ENCODE results near the gene PLPPR2.
"Not testable (repeated sequence)": the region's sequence is repeated elsewhere in the genome, so short reads cannot be mapped to it uniquely, and the experiment has no call there.

Gene PLPPR2

GRCh38 chr19:11331502-11331901 lies 23.7 kb upstream of the PLPPR2 start:
- TF ChIP-seq CTCF (IDR thresholded peaks at IDR 0.05; ENCODE audit: low read depth, low read length) = no peak
- TF ChIP-seq MYC (IDR thresholded peaks at IDR 0.05; ENCODE audit: low read depth, low read length) = no peak
- no peak for TF ChIP-seq MAX (IDR thresholded peaks at IDR 0.05; ENCODE audit: low read depth, low read length)
- no peak for TF ChIP-seq POLR2A (IDR thresholded peaks at IDR 0.05; ENCODE audit: extremely low read depth, insufficient read length)
- H3K4me3 ChIP-seq (ENCODE audit: low read depth, low read length) = no peak overlapping the region
- DNase-seq (ENCODE audit: low read depth) = no peak

GRCh38 chr19:11332822-11333221 lies 22.4 kb upstream of the PLPPR2 start:
- no peak for DNase-seq (ENCODE audit: low read depth)
- no peak overlapping the region for H3K4me3 ChIP-seq (ENCODE audit: low read depth, low read length)
- TF ChIP-seq POLR2A (IDR thresholded peaks at IDR 0.05; ENCODE audit: extremely low read depth, insufficient read length) (no peak), MAX (IDR thresholded peaks at IDR 0.05; ENCODE audit: low read depth, low read length) (no peak), CTCF (IDR thresholded peaks at IDR 0.05; ENCODE audit: low read depth, low read length) (no peak), MYC (IDR thresholded peaks at IDR 0.05; ENCODE audit: low read depth, low read length) (no peak)

DNA sequence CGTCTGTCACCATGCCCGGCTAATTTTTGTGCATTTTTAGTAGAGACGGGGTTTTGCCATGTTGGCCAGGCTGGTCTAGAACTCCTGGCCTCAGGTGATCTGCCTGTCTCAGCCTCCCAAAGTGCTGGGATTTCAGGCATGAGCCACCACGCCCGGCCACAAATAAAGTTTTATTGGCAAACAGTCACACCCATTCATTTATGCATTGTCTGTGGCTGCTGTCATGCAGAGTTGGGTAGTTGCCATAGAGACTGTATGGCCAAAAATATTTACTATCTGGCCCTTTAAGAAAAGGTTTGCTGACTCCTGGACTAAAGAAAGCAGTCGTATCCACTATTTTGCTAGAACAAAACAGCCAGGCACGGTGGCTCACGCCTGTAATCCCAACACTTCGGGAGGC lies 21.4 kb upstream of the PLPPR2 start:
- DNase-seq (ENCODE audit: low read depth) = not testable (repeated sequence)

DNA sequence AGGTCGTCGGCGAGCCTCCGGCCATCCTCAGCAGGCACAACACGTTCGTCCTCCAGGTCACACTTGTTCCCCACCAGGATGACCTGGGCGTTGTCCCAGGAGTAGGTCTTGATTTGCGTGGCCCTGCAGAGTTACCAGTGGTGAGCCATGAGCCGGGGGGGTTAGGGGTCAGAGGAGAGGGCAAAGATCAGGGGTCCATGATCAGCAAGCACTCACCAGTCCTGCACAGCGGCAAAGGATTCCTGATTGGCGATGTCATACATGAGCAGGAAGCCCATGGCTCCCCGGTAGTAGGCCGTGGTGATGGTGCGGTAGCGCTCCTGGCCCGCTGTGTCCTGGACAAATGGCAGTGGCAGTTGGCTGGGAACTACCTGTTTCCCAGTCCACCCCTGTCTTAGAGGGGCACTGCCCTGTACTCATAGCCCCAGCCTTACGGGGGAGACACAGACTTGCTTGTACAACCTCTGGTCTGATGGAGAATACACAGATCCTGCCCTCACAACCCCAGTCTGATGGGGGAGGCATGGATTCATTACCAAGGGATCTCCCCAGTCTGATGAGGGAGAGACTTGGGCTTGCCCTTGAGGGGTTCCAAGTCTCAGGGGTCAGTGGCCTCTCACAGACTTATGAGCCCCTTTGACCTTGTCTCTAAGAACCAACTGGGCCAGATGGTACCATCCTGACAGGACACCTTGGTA lies 19.6 kb upstream of the PLPPR2 start:
- DNase-seq (ENCODE audit: low read depth) = no peak
- TF ChIP-seq MAX (IDR thresholded peaks at IDR 0.05; ENCODE audit: low read depth, low read length) = no peak
- no peak for TF ChIP-seq MYC (IDR thresholded peaks at IDR 0.05; ENCODE audit: low read depth, low read length)
- TF ChIP-seq POLR2A (IDR thresholded peaks at IDR 0.05; ENCODE audit: extremely low read depth, insufficient read length) = no peak
- TF ChIP-seq CTCF (IDR thresholded peaks at IDR 0.05; ENCODE audit: low read depth, low read length) = no peak
- no peak overlapping the region for H3K4me3 ChIP-seq (ENCODE audit: low read depth, low read length)

More for the DNA sequence above, 21.4 kb upstream of the PLPPR2 start:
- not testable (repeated sequence) for H3K4me3 ChIP-seq (ENCODE audit: low read depth, low read length)

DNA sequence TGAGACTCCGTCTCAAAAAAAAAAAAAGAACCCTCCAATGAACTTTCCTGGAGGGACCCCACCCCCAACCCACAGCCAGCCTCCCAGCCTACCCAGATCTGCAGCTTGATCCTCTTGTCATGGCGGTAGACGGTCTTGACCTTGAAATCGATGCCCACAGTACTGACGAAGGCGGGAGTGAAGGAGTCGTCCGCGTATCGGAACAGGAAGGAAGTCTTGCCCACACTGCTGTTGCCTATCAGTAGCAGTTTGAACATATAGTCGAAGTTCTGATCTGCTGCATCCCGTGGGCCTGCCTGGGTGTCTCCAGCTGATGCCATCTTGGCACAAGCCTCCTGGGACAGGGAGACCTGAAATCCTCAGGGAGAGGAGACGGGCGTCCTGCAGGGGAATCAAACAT lies 18.2 kb upstream of the PLPPR2 start:
- TF ChIP-seq MAX (IDR thresholded peaks at IDR 0.05; ENCODE audit: low read depth, low read length) = no peak
- H3K4me3 ChIP-seq (ENCODE audit: low read depth, low read length) = no peak overlapping the region
- peak; percentile 56 for DNase-seq (ENCODE audit: low read depth)

DNA sequence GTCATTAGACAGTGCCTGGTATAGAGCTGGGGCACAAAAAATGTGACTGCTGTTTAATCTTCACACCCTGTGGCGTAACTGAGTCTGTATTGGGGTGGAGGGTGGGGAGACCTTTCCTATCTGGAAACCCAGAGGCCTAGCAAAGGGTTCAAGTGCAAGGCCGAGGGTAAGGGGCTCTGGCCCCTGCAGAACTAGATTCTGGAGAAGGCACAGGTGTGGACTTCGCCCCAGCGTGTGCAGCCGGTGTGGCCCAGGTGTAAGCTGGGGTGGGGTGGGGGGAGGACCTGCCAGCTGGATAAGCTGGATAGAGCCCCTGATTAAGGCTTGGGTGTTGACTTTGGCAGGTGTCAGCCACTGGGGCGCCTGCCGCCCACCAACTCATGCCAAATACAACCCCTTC lies 17.1 kb upstream of the PLPPR2 start:
- no peak for DNase-seq (ENCODE audit: low read depth)
- TF ChIP-seq MAX (IDR thresholded peaks at IDR 0.05; ENCODE audit: low read depth, low read length) (no peak), POLR2A (IDR thresholded peaks at IDR 0.05; ENCODE audit: extremely low read depth, insufficient read length) (no peak), CTCF (IDR thresholded peaks at IDR 0.05; ENCODE audit: low read depth, low read length) (no peak), MYC (IDR thresholded peaks at IDR 0.05; ENCODE audit: low read depth, low read length) (no peak)
- peak overlapping the region; percentile 46 for H3K4me3 ChIP-seq (ENCODE audit: low read depth, low read length)
